Activated naive CD4-positive, alpha-beta T cell treated with anti-CD3 and anti-CD28 coated beads, Interleukin-2, amount 10 ng/mL, durations not matched to agents 5 hours and 36 hours (primary cell): Measurements from ENCODE around the gene NDUFS8. TPM values are rescaled to one million over a fixed set of nuclear protein-coding genes. Genes with fewer than 3 reads are reported as not detected.

Source experiments
- microRNA-seq: library from miRNA; unstranded; fragments of <30 nt; microRNA quantifications from one replicate; pipeline ENCODE4 v1.2.0, GENCODE V29; 2022; ENCODE audit warnings: borderline microRNAs expressed, borderline replicate concordance
- total RNA-seq, 2 experiments: library from RNA; stranded (reverse); gene quantifications; one replicate each; pipeline ENCODE4 v1.2.3, GENCODE V29; 2021

Gene NDUFS8
- total RNA-seq = 100 to 1,000 TPM; 105 to 109 TPM

DNA sequence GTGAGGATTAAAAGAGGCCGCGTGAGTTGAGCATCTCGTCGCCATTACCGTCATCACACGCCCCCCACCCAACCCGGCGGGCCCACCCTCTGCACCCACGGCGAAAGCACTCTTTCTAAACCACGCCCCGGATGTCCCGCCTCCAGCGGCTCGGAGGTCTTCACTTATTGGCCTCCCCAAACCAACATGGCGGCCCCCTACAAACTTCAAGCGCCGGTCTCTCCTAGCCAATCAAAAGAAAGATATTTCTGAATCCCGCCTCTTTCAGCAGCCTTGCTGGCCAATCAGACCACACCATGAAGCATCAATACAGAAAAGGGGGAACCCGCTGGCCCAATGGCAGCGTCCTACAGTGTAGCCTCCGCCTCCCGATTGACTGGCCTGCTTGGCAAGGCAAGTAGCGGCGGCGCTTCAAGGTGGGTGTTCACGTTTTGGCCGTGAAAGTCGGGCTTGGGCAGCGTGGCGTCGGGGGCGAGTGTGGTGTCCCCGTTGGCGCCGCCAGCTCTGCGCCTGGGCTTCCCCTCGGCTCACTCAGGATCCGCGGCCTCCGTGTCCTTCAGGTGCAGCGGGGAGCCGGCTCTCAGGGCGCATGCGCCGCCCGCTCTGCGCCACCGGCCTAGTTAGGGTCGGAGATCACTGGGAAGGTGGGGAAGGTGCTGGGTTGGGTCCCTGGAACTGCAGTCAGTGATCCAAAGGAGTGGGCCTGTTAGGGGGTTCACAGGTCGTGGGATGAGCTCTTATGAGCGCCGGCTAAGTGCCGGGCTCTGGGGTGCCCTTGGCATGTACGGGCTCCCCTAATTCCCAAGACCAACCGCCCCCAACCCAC, at the start of gene NDUFS8:
TSS of gene NDUFS8 (plus strand) at position 364 of the 826 bp plus-strand sequence. CDS start 1,471 bp downstream, outside the sequence.

DNA sequence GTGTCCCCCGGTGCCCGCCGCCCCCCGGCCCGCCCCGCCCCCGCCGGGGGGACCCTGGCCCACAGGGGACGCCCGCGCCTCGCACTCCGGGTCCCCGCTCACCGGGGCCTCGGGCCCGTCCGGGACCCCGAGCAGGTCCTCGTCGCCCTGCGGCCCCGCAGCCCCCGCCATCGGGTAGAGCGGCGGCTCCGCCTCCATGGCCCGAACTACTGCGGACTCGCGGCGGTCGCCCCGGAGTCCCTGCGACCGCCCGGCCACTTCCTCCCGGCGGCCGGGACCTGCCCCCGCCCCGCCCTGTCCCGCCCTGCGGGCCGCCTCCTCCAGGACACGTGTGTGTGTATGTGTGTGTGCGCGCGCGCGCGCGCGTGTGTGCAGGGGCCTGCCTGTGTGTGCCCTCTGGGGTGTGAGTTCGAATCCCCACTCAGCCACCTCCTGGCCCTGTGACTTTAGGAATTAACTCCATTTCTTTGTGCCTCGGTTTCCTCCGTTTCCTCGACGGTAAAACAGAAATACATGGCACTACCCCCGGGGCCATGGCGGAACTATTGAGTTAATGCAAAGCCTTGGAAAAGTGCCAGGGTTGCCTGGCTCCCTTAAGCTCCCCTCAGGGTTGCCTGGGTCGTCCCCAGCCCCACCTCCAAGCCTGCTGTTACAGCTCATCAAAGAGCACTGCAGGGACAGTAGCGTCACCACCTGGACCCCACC, 26.5 kb upstream of the NDUFS8 start, which contains the start of gene UNC93B1:
TSS of gene UNC93B1 (minus strand) at position 252 of the 705 bp plus-strand sequence. CDS start at position 198, 54 bp downstream.

GRCh38 chr11:68010090-68011041, 20.1 kb upstream of the NDUFS8 start, which contains the start of gene ALDH3B1:
Gene ALDH3B1, plus strand, starts transcription at chr11:68010327. Its CDS starts 4,971 bp downstream, at chr11:68015298.

GRCh38 chr11:68038718-68039525, 8.4 kb downstream of the NDUFS8 start, which contains the start of gene TCIRG1:
Gene TCIRG1, plus strand, starts transcription at chr11:68039025. Its CDS starts 2,247 bp downstream, at chr11:68041272.

Small RNA genes within 50 kb of the gene (microRNA-seq; reads per million reads assigned to microRNA genes)
- gene MIR4691 = not detected
- not detected for gene MIR6753
- not detected for gene MIR7113

Other genes starting within 250 kb of the NDUFS8 start
- gene UNC93B1, start 26.6 kb upstream of the NDUFS8 start, total RNA-seq = 10 to 100 TPM; 25.1 to 27.0 TPM
- gene ALDH3B1, start 20.4 kb upstream of the NDUFS8 start, total RNA-seq = not detected
- 100 to 1,000 TPM; 245 to 253 TPM for gene TCIRG1, start 8.3 kb downstream of the NDUFS8 start, total RNA-seq
- gene CHKA, start 90.7 kb downstream of the NDUFS8 start, total RNA-seq = 1 to 10 TPM; 5.4 to 5.7 TPM
- 10 to 100 TPM; 29.3 to 31.5 TPM for gene KMT5B, start 182.6 kb downstream of the NDUFS8 start, total RNA-seq
- gene C11orf24, start 241.3 kb downstream of the NDUFS8 start, total RNA-seq = 10 to 100 TPM; 19.3 to 23.4 TPM